GM20000 (cell line): ENCODE results near the gene VWF.

Experiments
- DNase-seq: peaks from one replicate; pipeline ENCODE4 v3.0.0; 2012; ENCODE audit warnings: low spot score
- TF ChIP-seq, protein P1 (sequence below): IDR thresholded peaks from 2 replicates; pipeline ENCODE4 v1.5.1; 2012; ENCODE audit warnings: mild to moderate bottlenecking, control low read depth; ENCODE audit errors: extremely low read depth, missing control alignments

The VWF gene

GRCh38 chr12:6045438-6045837, 79.0 kb downstream of the VWF start:
- TF ChIP-seq, protein P1, sequence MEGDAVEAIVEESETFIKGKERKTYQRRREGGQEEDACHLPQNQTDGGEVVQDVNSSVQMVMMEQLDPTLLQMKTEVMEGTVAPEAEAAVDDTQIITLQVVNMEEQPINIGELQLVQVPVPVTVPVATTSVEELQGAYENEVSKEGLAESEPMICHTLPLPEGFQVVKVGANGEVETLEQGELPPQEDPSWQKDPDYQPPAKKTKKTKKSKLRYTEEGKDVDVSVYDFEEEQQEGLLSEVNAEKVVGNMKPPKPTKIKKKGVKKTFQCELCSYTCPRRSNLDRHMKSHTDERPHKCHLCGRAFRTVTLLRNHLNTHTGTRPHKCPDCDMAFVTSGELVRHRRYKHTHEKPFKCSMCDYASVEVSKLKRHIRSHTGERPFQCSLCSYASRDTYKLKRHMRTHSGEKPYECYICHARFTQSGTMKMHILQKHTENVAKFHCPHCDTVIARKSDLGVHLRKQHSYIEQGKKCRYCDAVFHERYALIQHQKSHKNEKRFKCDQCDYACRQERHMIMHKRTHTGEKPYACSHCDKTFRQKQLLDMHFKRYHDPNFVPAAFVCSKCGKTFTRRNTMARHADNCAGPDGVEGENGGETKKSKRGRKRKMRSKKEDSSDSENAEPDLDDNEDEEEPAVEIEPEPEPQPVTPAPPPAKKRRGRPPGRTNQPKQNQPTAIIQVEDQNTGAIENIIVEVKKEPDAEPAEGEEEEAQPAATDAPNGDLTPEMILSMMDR: no peak

GRCh38 chr12:6044082-6044481, 80.4 kb downstream of the VWF start:
- no peak for DNase-seq
- TF ChIP-seq, protein P1: no peak

More at GRCh38 chr12:6045438-6045837, 79.0 kb downstream of the VWF start:
- DNase-seq: no peak

GRCh38 chr12:6042446-6042845, 82.0 kb downstream of the VWF start:
- TF ChIP-seq, protein P1: no peak
- no peak for DNase-seq

GRCh38 chr12:6041891-6042290, 82.6 kb downstream of the VWF start:
- TF ChIP-seq, protein P1: no peak

GRCh38 chr12:6040815-6041214, 83.7 kb downstream of the VWF start:
- TF ChIP-seq, protein P1: no peak
- no peak for DNase-seq

More at GRCh38 chr12:6041891-6042290, 82.6 kb downstream of the VWF start:
- no peak for DNase-seq

- peak; percentile 77 for DNase-seq
- TF ChIP-seq, protein P1: peak; percentile 90
Measured at GRCh38 chr12:6039894-6040601, 84.4 kb downstream of the VWF start.

DNA sequence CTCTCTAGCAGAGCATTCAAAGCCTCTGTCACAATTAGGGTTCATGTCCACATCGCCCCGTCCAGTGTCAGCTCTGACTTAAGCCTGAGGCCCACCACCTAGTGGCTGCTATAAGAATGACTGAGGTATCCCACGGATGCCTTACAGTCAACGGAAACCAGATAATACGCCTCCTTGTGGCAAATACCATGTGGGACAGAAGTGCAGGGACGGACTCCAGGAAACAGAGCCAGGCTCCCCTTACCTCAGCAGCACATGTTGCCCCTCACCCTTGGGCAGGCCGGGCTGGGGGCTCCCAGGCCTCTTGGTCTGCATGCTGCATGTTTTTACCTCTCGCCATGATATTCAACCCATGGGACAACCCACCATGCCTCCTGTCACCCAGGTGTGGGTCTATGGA, 86.3 kb downstream of the VWF start:
- TF ChIP-seq, protein P1: peak; percentile 72
- peak; percentile 77 for DNase-seq
